Right renal pelvis (tissue), 4 donors: ENCODE measurements around the gene C6orf120. TPM values are rescaled to one million over a fixed set of nuclear protein-coding genes. Genes with fewer than 3 reads are reported as not detected.
A peak's percentile ranks its signal among the peaks of the same experiment; 100 is the strongest.

Source experiments
- DNase-seq, 4 donors: peaks; one replicate each; pipeline ENCODE4 v3.0.0-alpha.2; 2013; ENCODE audit warnings: low read depth in 4 of 4, low spot score in 3 of 4, missing footprints in 1 of 4
- polyA plus RNA-seq, 4 donors: library from polyadenylated mRNA; unstranded; fragments of 120-200 nt; gene quantifications; one replicate each; pipeline ENCODE4 v1.2.1, GENCODE V29; 2013; ENCODE audit not compliant: insufficient read length in 4 of 4

C6orf120 gene
- polyA plus RNA-seq, 4 donors, result 42.3 to 52.2 (median 47.1) TPM

- no peak for DNase-seq
Measured at GRCh38 chr6:169723991-169724493, 22.1 kb downstream of the C6orf120 start.

GRCh38 chr6:169724494-169725124 is 22.7 kb downstream of the C6orf120 start, which contains the start of gene PHF10:
Gene PHF10, minus strand, starts transcription at chr6:169724500. Its CDS starts 569 bp downstream, at chr6:169723931.
- peak; percentile 56 to 68 (median 58) for DNase-seq

GRCh38 chr6:169725125-169726048 is 23.5 kb downstream of the C6orf120 start:
- peak; percentile 25 to 57 (median 51) for DNase-seq

- no peak for DNase-seq
Measured at GRCh38 chr6:169726049-169726400, 24.1 kb downstream of the C6orf120 start.

GRCh38 chr6:169726963-169727362 is 25.0 kb downstream of the C6orf120 start:
- DNase-seq, result no peak

- no peak for DNase-seq
Measured at GRCh38 chr6:169729961-169730360, 28.0 kb downstream of the C6orf120 start.

- no peak for DNase-seq
Measured at GRCh38 chr6:169738204-169738975, 36.5 kb downstream of the C6orf120 start.

- DNase-seq, result no peak
Measured at GRCh38 chr6:169738976-169739529, 37.1 kb downstream of the C6orf120 start.

- no peak for DNase-seq
Measured at GRCh38 chr6:169741344-169741743, 39.4 kb downstream of the C6orf120 start.

GRCh38 chr6:169745405-169745804 is 43.5 kb downstream of the C6orf120 start:
- no peak for DNase-seq

- no peak for DNase-seq
Measured at GRCh38 chr6:169746556-169746955, 44.6 kb downstream of the C6orf120 start.

- DNase-seq, result peak; percentile 89 to 93 (median 92)
Measured at GRCh38 chr6:169751242-169752073, 49.5 kb downstream of the C6orf120 start, which contains the start of the genes DYNLT2 and ERMARD. Gene DYNLT2, minus strand, starts transcription at chr6:169751572. Its CDS starts 114 bp downstream, at chr6:169751458. Gene ERMARD, plus strand, starts transcription at chr6:169751622. Its CDS starts 36 bp downstream, at chr6:169751658.

- DNase-seq, result no peak
Measured at GRCh38 chr6:169752074-169752623, 50.2 kb downstream of the C6orf120 start.

Other genes starting within 250 kb of the C6orf120 start
- gene WDR27, start 97 bp upstream of the C6orf120 start, polyA plus RNA-seq, result 10 to 100 TPM; 36.8 to 62.5 (median 56.6) TPM
- gene PHF10, start 22.4 kb downstream of the C6orf120 start, polyA plus RNA-seq, result 100 to 1,000 TPM in 3 of 4 donors, 10 to 100 TPM in 1; 99.5 to 130 (median 124) TPM
- 1 to 10 TPM; 6.7 to 9.6 (median 9.3) TPM for gene DYNLT2, start 49.4 kb downstream of the C6orf120 start, polyA plus RNA-seq
- 10 to 100 TPM; 34.4 to 53.7 (median 38.4) TPM for gene ERMARD, start 49.5 kb downstream of the C6orf120 start, polyA plus RNA-seq